Psoas muscle (tissue), 8 donors: ENCODE measurements around the gene NDUFS8. TPM values are rescaled to one million over a fixed set of nuclear protein-coding genes. Genes with fewer than 3 reads are reported as not detected.

ENCODE experiments used
- ATAC-seq, 4 donors: fragments of 200-7000 bp; cut with Tn5 transposase; one replicate each; pipeline ENCODE4 v1.9.1; 2020; ENCODE audit warnings: moderate library complexity in 3 of 4, mild to moderate bottlenecking in 2 of 4
- DNase-seq, 2 donors: peaks; one replicate each; pipeline ENCODE4 v3.0.0-alpha.2; 2020
- H3K27ac ChIP-seq: fragments of 200-600 bp; one replicate; pipeline ENCODE4 v1.8.0; 2022
- H3K27me3 ChIP-seq, 3 donors: fragments of 200-600 bp in 1 of 3; one replicate each; pipeline versions ENCODE4 v1.6.1 to v1.8.0; 2013 to 2022; ENCODE audit warnings: low read length in 2 of 3, mild to moderate bottlenecking in 2 of 3, moderate library complexity in 1 of 3; ENCODE audit not compliant: insufficient read depth in 3 of 3
- H3K36me3 ChIP-seq, 2 donors: fragments of 200-600 bp in 1 of 2; one replicate each; pipeline versions ENCODE4 v1.6.1 to v1.8.0; 2013 to 2022; ENCODE audit warnings: low read depth in 1 of 2, mild to moderate bottlenecking in 1 of 2, moderate library complexity in 1 of 2; ENCODE audit not compliant: insufficient read depth in 1 of 2
- H3K4me1 ChIP-seq: fragments of 200-600 bp; one replicate; pipeline ENCODE4 v1.8.0; 2022
- H3K4me3 ChIP-seq: fragments of 200-600 bp; one replicate; pipeline ENCODE4 v1.8.0; 2022; ENCODE audit warnings: mild to moderate bottlenecking
- H3K9me3 ChIP-seq: fragments of 200-600 bp; one replicate; pipeline ENCODE4 v1.8.0; 2022
- WGBS, 3 donors: extraction: QIAGEN DNeasy Blood & Tissue Kit; methylation state at CpG; one replicate each; pipeline versions ENCODE4 v1.1.6 to v1.1.7; 2013; 5-methylcytosine and 5-hydroxymethylcytosine counted together
- intact Hi-C, 2 donors: fragments of 100-400 bp; cut with DNase I; formaldehyde crosslinking; loops; one replicate each; pipeline versions ENCODE4 v1.11.0 to v1.14.2; 2022
- polyA plus RNA-seq, 3 donors: library from polyadenylated mRNA; stranded (reverse); fragments of 200-250 nt; gene quantifications; one replicate each; pipeline ENCODE4 v1.2.3, GENCODE V29; 2013
- total RNA-seq, 4 donors: library from RNA; stranded (reverse); fragmentation: NEBNext Ultra II Directional in 2 of 4; extraction: Animal tissue kit (Norgen Biotek cat#: 25700) in 2 of 4; gene quantifications; one replicate each; pipeline versions ENCODE4 v1.2.1 to v1.2.4, GENCODE V29; 2021 to 2023
- TF ChIP-seq, protein P1 (sequence below): fragments of 200-600 bp; IDR thresholded peaks from one replicate; pipeline ENCODE4 v1.8.0; 2022; ENCODE audit warnings: antibody characterized with exemption
- donor health status: healthy with polysubstance abuse.
- donor health status: DM: no; HTN: no; CAD: no; lungs with moderate emphysema.
- donor health status: Bipolar disorder and iron deficiency.
- donor health status: healthy.
- donor health status: DM: yes; HTN: yes; CAD: no.
- donor health status: DM: no; HTN: no; CAD: no.
- donor health status: DM: no; HTN: no; CAD: no.
- donor health status: DM: yes; HTN: yes; CAD: no.

NDUFS8 gene
- total and polyA plus RNA-seq, 7 donors = 193 to 390 (median 257) TPM

GRCh38 chr11:68035266-68035876 lies 4.9 kb downstream of the NDUFS8 start:
- no peak overlapping the region for H3K27ac ChIP-seq
- no peaks in the 10 kb centered on the region for H3K27me3 ChIP-seq
- peaks cover 31% of the 10 kb centered on the region for H3K4me1 ChIP-seq
- ATAC-seq (no peak), DNase-seq (peak in 1 of 2 donors; percentile 7)
- intact Hi-C loops = no loop called here
- H3K9me3 ChIP-seq = no peaks in the 10 kb centered on the region
- WGBS, 3 donors = 75 to 86% (median 78%) methylated on average over 13 of the region's 13 CpGs
- peaks cover 0 to 40% of the 10 kb centered on the region in 2 donors for H3K36me3 ChIP-seq
- TF ChIP-seq, protein P1, sequence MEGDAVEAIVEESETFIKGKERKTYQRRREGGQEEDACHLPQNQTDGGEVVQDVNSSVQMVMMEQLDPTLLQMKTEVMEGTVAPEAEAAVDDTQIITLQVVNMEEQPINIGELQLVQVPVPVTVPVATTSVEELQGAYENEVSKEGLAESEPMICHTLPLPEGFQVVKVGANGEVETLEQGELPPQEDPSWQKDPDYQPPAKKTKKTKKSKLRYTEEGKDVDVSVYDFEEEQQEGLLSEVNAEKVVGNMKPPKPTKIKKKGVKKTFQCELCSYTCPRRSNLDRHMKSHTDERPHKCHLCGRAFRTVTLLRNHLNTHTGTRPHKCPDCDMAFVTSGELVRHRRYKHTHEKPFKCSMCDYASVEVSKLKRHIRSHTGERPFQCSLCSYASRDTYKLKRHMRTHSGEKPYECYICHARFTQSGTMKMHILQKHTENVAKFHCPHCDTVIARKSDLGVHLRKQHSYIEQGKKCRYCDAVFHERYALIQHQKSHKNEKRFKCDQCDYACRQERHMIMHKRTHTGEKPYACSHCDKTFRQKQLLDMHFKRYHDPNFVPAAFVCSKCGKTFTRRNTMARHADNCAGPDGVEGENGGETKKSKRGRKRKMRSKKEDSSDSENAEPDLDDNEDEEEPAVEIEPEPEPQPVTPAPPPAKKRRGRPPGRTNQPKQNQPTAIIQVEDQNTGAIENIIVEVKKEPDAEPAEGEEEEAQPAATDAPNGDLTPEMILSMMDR = no peak
- H3K4me3 ChIP-seq = no peak overlapping the region

DNA sequence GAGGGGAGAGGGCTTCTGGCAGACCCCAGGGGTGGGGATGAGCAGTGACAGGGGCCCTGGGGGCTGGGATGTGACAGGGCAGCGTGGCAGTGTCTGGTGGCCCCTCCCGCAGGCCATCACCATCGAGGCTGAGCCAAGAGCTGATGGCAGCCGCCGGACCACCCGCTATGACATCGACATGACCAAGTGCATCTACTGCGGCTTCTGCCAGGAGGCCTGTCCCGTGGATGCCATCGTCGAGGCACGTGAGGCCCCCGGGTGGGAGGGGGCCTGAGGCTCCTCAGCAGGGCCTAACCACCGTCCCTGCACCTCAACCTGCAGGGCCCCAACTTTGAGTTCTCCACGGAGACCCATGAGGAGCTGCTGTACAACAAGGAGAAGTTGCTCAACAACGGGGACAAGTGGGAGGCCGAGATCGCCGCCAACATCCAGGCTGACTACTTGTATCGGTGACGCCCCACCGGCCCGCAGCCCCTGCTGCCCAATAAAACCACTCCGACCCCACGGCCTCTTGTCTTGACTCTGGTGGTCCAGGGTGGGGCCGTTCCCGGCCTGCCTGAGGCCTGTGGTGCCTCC lies 5.7 kb downstream of the NDUFS8 start:
- H3K4me1 ChIP-seq = peaks cover 30% of the 10 kb centered on the region
- no peaks in the 10 kb centered on the region for H3K9me3 ChIP-seq
- no peak for ATAC-seq
- no peak overlapping the region for H3K4me3 ChIP-seq
- TF ChIP-seq, protein P1 = no peak
- peak overlapping the region; percentile 77 for H3K27ac ChIP-seq
- peak; percentile 35 to 62 for DNase-seq
- 73 to 79% (median 74%) methylated on average over 25 to 27 of the region's 27 CpGs for WGBS, 3 donors
- intact Hi-C loops = no loop called here
- H3K27me3 ChIP-seq = no peaks in the 10 kb centered on the region
- peaks cover 0 to 40% of the 10 kb centered on the region in 2 donors for H3K36me3 ChIP-seq

DNA sequence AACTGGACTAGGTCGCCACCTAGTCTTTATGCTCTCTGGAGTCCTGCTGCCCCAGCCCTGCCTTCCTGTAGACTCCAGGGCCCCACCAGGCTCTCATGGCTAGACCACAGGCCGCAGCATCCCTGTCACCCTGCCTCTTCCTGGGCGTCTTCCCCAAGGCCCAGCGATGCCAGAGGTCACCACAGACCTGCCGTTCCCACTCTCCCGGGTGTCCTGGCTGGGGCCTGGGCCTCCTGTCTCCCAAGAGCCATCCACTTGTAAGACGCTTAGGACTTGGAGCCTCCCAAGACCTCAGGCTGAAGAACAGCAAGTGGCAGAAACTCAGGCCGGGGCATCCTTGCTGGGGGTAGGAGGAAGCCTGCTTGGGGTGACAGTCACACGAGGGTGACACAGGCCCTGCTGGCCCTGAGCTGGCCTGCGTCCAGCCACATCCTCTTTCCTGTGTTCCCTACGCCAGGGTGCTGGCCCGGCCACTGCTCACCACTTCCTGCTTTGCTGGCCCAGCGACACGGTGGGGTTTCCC lies 6.3 kb downstream of the NDUFS8 start:
- Histone ChIP-seq H3K36me3 (peaks cover 0 to 40% of the 10 kb centered on the region in 2 donors), H3K4me3 (no peak overlapping the region), H3K27me3 (no peaks in the 10 kb centered on the region), H3K4me1 (peaks cover 25% of the 10 kb centered on the region), H3K27ac (peak overlapping the region; percentile 77), H3K9me3 (no peaks in the 10 kb centered on the region)
- intact Hi-C loops = no loop called here
- TF ChIP-seq, protein P1 = no peak
- ATAC-seq (peak in 2 of 4 donors; percentile 9 to 12), DNase-seq (peak; percentile 64 to 84)
- 53 to 70% (median 63%) methylated on average over 13 to 14 of the region's 14 CpGs for WGBS, 3 donors

GRCh38 chr11:68037411-68038225 lies 7.1 kb downstream of the NDUFS8 start:
- Histone ChIP-seq H3K4me1 (peaks cover 20% of the 10 kb centered on the region), H3K9me3 (no peaks in the 10 kb centered on the region), H3K27ac (peak overlapping the region; percentile 77), H3K36me3 (peaks cover 0 to 36% of the 10 kb centered on the region in 2 donors), H3K4me3 (peak overlapping the region; percentile 75), H3K27me3 (no peaks in the 10 kb centered on the region)
- 43 to 58% (median 45%) methylated on average over 20 of the region's 20 CpGs for WGBS, 3 donors
- TF ChIP-seq, protein P1 = no peak
- DNase-seq (peak in 1 of 2 donors; percentile 49), ATAC-seq (peak in 1 of 4 donors; percentile 1)
- intact Hi-C loops = no loop called here
